Globus pallidus (tissue), 1 donor: ENCODE data around the gene YPEL1.
"Not testable (repeated sequence)": the region's sequence is repeated elsewhere in the genome, so short reads cannot be mapped to it uniquely, and the experiment has no call there.

ENCODE experiments used
- DNase-seq: peaks from one replicate; pipeline ENCODE4 v3.0.0-alpha.2; 2015; ENCODE audit warnings: low spot score

YPEL1 gene

DNA sequence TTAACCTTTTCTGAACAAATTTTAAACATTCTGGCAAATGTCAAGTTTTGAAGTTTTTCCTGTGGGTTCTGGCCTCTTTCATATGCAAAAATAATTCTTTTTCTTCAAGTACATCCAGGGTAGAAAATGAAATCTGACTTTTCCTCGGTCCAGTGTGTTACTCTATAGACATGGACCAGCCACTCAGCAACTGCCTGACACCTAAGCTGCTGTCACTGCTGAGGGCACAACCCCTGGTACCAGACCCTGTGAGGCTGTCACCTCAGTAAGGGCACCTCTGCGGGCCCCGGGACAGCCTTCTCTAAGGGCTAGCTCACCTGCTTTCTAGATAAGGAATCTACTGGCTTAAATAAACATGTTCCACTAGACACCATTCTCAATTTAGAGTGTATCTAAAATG is 36.0 kb downstream of the YPEL1 start:
- DNase-seq: no peak

DNA sequence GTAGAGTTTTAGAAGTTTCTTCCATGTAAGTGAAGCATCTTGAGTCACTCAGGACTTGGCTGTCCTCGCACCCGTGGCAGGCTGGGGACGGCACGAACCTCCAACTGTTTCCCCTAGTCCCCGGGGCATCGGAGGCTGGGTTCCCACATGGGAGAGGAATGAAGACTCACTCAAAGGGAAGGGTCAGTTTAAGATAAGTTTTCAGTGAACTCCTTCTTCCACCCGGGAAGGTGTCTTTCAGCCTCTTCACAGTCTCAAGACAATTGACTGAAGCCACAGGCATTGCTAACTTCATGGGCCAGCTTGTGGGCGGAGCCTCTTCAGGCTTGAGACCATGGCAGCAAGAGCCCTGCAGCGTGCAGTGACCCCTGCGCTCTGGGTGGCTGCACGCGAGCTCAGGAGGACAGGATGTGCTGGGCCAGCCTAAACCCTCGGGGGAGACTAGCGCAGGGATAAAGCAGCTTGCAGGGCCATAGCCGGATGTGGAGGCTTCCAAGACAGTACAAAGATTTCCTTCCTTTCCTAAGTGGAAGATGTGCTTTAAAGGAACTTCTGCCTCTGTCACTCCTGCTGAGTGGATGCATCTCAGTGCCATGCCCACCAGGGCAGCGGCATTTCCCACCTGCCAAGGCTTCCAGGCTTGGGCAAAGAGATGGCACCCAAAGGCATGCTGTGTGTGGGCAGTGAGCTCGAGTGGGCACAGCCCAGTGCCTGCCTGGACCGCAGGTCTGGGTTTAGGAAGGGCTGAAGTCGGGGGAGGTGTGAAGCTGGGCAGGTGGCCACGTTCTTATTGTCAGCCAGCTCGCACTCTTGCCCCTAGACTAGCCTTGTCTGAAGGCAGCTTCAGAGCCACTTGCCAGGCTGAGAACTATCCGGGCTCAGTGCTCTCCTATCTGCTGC is 36.9 kb downstream of the YPEL1 start:
- no peak for DNase-seq

DNA sequence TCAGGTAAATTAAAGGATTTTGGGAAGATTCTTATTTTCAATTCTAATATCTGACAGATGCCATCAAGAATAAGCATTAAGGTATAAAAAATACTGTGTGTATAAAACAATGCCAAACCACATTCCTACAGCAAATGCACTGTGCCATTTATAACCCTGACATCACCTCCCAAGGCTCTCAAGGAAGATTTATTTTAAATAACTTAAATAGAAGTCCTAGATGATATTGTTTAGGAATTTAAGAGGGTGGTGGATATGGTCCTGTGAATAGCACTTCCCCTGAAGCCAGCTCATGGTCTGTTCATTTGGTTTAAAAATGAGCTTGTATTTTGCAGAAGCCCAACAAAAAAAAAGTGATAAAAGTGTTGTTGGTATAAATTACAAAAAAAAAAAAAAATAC is 37.7 kb downstream of the YPEL1 start:
- no peak for DNase-seq

DNA sequence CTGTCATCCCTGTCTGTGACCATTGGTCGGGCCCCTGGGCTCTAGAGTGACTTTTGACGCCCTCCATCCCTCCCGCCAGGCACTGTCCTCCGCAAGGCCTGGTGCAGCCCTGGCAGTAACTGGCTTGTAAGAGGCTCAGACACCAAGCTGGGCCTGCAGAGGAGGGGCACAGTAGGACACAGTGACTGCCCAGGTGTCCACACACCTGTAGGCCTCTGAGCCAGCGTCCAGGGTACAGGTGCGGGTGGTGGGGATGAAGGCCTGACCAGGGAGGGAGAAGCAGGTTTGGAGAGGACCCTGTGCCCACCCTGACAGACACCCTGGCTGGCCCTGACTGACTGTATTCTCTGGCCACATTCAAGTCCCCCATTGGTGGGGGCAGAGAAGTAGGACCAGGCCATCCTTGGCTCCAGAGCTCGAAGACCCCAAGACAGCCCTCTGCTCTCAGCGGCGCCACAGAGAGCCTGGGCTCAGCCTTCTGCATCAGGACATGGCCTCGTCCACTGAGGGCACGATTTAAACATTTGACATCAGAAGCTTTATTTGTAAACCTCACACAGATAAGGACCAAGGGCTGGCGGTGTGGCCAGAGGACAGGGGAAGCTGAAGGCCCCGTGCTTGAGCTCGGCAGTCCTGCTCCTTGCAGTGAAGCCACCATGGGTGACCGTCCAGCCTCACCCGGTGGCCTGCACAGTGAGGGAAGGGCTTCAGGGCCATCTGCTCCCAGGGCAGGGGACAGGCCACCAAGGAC is 38.4 kb downstream of the YPEL1 start:
- DNase-seq: no peak

DNA sequence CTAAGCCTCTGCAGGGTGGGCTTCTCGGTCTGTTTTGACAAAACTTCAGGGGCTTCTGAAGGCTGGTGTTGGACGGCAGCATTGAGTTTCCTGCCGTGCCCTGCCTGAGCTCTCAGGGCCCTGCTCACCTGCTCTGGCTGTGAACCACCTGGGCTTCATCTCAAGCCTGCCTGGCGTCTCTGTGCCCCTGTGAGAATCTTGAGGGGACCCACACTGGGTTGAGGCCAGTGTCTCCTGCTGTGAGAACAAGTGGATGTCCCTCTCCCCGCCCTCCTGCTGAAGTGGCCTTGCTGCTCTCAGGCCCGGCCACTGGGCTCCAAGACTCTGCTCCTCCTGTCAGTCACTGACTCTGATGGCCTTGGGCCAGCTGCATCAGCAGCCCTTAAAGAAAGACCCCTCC is 39.5 kb downstream of the YPEL1 start:
- DNase-seq: no peak

DNA sequence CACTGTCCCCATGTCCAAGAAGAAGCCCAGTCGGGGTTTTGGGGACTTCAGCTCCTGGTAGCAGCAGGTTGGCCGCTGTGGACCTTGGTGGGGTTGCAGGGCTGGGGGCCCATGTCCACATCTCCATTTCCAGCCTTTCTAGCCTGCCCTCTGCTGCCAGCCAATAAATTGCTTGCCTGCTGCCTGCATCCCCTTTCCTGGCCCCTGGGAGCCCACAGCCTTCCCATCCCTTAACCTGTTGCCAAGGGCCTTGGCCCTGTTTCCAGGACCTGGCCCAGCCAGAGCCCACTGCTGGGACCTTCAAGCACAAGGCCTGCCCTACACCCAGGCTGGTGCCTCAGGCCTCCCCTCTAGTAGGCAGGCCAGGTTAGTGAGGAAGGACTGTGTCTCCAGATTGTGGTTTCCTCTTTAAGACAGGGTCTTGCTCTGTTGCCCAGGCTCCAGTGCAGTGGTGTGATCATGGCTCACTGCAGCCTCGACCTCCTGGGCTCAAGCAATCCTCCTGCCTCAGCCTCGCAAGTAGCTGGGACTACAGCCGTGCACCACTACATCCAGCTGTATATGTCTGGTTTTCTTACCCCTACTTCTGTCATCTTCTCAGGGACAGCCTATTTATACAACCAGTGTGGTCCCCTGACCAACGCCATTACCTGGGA is 40.0 kb downstream of the YPEL1 start:
- no peak for DNase-seq

DNA sequence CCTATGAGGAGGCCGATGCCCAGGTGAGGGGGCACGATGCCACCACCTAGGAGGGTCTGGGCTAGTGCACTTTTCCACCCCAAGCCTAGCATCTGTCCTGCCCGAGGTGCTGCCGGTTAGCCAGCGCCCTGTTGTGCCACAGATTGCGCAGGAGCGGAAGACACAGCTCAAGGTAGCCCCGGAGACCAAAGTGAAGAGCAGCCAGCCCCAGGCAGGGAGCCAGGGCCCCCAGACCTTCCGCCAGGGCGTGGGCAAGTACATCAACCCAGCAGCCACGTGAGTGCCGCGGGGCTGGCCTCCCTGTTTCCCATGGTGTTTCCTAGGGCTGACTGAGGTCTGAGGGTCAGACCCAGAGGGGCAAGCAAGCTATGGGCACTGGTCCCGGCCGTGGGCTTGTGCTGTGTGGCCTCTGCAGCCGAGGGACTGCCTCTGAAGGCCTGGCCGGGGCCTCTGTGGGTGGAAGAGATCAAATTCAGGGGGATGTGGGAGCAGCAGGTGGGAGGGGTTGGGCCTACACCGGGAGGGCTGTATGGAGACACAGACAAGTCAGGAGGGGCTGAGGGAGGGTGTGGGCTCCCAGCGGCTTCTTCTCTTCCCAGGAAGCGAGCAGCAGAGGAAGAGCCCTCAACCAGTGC is 40.7 kb downstream of the YPEL1 start:
- no peak for DNase-seq

DNA sequence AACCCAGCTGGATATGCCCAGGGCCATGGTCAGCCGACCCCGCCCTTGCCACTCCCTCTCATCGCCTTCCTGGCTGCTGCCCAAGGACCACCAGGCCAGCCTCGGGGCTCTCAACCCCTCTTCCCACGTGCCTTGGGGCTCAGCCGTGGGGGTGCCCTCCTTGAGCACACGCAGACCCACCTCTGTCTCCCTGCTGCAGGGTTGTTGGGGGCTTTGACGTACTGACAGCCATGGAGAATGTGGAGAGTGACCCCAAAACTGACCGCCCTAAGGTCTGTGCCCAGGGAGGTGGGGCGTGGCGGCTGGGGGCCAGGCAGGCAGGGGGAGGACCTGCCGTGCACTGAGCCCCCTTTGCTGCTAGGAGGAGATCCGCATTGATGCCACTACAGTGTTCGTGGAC is 41.2 kb downstream of the YPEL1 start:
- DNase-seq: no peak

DNA sequence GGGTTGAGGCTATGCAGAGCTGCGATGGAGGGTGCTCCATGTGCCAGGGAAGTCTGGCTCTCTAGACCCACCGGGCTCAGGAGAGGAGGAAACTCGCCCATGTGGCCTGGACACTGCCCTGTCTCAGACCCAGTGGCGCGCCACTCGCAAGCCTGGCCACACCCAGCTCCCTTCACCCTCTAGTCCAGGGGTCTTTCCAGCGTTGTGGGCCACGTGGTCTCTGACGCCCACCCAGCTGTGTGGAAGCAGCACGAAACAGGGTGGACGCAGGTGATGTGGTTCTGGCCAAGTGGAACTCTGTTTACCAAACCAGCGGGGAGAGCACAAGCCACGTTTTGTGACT is 41.6 kb downstream of the YPEL1 start:
- DNase-seq: no peak

DNA sequence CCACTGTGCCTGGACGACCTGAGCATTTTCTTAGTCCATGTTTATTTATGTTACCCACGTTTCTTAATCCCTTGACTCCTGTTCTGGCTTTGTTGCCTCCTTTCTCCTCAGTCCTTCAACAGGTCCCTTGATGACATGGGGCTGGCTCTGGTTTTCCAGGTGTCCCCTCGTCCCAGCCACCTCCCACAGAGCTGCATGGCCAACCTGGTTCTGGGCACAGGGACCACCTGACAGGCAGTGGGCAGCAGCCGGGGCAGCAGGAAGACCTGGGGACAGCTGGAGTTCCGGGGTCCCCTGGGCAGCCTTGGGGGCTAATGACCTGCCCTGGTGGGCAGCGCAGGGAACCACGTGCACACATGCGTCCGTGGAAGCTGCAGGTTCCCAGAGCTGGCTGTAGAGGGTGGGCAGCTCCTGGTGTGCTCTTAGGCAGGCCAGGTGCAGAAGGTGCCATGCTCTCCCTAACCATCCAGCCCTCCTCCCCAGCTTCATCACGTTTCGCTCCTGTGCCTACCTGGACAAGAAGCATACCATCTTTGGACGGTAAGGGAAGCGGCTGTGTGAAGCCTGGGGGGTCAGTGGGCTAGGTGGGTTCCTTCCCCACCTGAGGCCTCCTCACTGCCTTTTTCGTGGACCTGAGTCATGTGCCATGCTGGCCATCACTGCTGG is 42.1 kb downstream of the YPEL1 start:
- DNase-seq: no peak

DNA sequence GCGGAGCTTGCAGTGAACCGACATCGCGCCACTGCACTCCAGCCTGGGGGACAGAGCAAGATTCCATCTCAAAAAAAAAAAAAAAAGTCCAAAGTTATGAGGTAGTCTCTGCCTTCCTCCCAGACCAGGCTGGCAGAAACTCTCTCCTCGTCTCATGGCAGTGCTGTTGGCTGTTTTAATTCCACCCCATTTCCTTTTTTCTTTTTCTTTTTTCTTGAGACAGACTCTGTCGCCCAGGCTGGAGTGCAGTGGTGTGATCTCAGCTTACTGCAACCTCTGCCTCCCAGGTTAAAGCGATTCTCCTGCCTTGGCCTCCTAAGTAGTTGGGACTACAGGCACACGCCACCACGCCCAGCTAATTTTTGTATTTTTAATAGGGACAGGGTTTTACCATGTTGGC is 42.7 kb downstream of the YPEL1 start:
- not testable (repeated sequence) for DNase-seq

DNA sequence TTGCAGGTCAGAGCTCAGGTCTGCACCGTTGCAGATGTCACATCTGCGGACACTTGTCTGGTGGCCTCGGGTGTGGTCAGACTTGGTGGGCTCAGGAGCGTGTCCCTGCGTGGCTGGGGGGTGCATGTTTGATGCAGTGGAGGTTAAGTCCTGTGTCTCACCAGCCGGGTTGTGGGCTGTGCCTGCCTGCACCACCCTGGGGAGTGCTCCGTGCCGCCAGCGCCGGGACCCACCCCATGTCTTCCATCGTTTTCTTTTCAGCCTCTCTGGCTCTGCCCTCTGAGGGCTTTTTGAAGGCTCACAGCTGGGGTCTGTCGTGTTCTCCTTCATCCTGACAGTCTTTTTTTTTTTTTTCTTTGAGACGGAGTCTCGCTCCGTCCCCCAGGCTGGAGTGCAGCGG is 43.8 kb downstream of the YPEL1 start:
- no peak for DNase-seq

DNA sequence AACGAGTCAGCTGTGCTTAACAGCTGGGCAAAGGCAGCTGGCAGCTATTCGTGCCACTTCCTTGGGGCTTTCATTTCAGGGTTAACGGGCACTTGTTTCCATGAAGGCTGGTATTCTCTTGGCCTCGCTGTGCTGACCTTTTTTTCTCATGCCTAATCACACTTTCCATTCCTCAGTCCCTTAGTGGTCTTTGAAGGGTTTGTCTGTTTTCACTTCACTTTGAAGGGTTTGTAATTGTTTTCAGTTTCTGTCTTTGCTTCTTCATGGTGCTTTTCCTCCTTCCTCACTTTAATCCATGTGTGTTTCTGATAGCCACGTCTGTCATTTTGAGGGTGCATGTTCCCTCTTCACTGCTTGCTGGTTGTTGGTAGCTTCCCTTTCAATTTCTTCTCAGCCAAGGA is 45.2 kb downstream of the YPEL1 start:
- no peak for DNase-seq

DNA sequence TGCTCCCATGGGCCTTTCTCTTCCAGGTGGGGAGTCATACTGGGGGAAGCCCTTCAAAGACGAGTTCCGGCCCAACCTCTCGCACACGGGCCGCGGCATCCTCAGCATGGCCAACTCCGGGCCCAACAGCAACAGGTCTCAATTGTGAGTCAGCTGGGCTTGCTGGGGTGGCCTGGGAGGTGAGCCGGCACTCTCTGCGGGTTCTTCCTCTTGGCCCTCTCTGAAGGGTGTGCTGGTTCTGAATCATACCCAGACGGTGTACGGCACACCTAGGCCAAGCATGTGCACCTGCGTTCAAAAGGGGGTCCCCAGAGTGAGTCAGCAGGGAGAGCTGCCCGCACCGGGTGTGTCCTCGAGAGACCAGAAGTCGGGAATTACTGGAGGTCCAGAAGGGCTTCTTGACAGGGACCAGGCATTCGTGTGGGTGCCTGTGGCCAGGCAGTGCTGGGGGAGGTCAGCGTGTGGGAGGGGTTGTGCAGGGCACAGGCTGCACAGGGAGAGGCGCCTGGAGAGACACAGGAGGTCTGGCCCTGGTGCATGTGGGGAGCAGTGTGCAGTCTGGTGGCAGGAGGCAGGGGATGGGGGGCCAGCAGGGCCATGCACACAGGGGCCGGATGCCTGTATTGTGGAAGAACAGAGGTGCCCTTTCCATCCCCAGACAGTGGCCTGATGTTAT is 46.8 kb downstream of the YPEL1 start:
- no peak for DNase-seq

DNA sequence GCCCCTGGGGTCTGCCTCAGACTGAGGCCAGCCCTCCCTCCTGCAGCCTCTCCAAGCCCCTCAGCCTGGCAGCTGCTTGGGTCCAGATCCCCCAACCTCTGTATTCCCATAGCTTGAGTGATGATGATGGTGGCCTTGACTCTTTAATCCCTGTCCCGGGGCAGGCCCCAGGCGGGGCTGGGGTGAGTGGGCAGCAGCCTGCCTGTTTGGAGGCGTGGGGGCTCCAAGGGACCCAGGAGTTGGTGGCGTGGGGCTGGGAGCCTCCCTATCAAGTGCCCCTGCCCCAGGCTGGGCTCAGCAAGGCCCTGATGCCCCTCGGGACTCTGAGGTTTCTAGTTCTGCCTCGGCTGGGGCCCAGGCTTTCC is 47.3 kb downstream of the YPEL1 start:
- DNase-seq: no peak

DNA sequence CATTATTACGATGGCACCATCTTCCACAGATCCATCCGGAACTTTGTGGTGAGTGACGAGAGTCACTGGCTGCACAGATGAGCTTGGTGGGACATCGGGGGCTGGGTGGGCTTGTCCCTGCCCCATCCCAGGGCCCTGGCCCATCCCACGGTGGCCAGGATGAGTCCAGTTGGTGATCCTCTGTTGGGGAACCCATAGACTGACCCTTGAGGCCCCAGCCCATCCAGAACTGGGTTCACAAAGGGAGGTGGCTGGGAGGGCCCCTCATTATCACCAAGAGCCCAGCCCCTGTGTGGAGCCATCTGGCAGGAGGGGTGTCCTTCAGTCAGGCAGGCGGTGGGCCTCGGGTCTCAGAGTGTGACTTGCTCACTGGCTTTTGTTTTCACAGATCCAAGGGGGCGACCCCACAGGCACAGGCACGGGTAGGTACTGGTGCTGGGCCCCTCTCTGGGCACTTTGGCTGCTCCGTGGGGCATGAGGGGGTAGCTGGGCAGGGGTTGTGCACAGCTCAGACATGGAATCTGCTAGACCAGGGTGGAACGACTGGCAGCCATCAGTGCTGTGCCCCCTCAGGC is 47.8 kb downstream of the YPEL1 start:
- DNase-seq: no peak

DNA sequence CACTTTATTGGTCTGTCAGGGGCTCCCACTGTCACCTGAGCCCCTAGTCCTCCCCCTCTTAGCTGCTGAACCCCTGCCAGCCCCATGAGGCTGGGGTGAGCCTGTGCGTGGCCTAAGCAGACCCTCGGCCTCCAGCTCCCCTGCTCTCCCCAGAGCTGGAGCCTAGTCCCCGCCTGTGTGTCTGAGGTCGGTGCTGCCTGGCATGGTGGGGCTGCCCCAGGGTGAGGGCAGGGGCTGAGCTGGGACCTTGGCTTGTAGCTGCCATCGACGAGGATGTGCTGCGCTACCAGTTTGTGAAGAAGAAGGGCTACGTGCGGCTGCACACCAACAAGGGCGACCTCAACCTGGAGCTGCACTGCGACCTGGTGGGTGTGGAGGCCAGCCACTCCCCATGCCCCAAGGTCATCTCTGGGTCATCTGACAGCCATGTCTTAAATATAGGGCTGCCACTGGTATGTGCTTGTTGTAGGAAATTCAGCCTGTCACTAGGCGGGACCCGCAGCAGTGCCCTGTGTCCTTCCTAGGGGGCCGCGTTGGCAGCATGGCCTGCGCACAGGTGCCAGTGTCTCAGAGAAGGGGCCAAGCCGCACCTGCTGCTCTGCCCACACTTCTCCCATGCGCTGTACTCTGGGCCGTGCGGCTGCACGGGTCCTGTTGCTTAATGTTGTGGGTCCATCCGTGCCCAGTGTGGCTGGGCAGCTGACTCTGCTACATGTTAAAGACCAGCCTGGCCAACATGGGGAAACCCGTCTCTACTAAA is 48.8 kb downstream of the YPEL1 start:
- DNase-seq: no peak

DNA sequence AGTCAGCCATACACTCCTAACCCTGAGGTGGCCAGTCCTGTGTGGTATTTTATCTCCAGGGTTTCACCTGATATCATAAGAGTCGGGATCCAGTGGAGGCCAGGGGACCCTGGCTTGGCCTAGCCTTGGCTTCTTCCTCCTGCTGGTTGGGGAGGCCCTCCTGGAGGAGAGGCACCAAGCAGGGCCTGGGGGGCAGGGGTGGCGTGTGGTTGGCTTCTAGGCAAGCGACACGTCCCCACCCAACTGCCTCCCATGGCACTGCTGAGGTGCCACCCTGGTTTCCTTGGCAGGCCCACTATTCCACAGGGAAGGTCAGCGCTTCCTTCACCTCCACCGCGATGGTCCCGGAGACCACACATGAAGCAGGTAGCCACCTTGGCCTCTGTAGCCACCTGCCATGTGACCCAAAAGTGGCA is 49.4 kb downstream of the YPEL1 start:
- DNase-seq: no peak

DNA sequence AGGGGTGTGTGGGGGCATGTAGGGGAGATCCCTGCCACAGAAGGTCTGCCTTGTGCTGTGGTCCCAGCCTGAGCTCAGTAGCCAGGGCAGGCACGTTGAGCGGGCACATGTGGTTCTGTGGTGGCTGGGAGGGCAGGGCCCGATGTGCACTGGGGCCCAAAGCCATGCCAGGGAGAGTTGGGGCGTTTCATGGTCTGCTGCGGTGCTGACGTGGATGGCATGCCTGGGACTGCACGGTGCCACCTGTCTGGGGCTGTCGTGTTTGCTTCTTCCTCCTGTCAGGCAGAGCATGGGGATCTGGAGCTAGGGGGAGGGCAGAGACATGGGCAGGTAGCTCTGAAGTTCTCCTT is 50.5 kb downstream of the YPEL1 start:
- DNase-seq: no peak

DNA sequence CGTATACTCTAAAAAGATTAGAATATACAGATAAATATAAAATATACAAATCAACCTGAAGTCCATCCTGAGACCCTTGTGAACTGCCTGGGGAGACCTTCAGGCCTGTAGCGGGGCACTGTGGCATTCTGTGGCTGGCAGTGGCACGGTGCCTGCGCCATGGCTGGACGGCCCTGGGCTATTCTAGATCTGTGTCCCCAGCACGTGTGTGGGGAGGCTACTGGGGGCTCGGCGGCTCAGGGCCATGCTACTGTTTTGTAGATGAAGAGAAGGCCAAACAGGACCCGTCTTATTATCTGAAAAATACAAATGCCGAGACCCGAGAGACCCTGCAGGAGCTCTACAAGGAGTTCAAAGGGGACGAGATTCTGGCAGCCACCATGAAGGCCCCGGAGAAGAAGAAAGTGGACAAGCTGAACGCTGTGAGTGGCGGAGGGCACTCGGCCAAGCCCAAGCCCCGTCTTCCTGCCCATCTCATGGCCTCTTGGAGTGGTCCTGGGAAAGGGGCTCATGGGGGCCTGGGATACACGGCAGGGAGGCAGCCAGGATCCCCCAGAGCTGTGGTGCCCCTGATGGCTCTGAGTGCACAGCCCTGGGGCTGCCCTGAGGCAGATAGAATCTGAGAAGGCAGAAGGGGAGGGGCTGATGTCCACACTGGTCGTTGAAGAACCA is 51.0 kb downstream of the YPEL1 start:
- no peak for DNase-seq
